Amygdala (tissue), 56 donors: Measurements from ENCODE around the gene ANKRD9.
A peak's percentile ranks its signal among the peaks of the same experiment; 100 is the strongest.

ENCODE experiments used
- DNase-seq, 56 donors: peaks; one replicate each; lab custom pipeline; 2025; lab: John Stamatoyannopoulos, UW

Gene ANKRD9

DNA sequence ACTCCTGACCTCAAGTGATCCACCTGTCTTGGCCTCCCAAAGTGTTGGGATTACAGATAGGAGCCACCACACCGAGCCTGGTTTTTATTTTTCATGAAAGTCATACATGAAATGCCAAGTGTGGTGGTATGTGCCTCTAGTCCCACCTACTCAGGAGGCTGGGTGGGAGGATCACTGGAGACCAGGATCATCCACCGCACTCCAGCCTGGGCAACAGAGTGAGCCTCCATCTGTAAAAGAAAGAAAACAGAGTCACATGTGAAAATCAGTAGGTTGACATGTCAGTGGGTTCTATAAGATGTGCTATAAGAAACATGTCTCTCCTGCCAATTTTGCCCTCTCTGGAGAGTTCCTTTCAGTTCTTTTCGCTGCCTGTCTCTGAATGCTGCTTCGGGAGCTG, 28.2 kb downstream of the ANKRD9 start:
- no peak for DNase-seq

- DNase-seq, result peak in 8 of 56 donors; percentile 33 to 63 (median 37)
Observed at GRCh38 chr14:102479777-102480176, 29.8 kb downstream of the ANKRD9 start.

DNA sequence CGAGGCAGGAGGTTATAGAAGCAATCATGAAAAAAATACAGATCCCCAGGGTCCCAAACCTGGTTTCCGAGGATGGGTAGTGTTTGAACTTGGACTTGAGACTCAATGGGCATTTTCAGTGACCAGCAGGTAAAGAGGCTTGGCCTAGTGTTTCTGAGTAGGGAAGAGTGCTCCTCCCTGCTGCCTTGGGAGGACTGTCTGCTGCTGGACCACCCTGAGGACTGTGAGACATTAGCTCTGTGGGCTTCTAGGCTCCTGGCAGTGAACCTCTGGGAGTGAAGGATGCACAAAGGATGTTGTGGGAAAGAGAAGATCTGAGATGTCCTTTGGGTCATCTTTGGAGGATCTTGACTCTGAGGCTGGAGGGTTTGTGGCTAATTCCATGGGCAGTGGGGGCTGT, 30.5 kb downstream of the ANKRD9 start:
- DNase-seq, result no peak

DNA sequence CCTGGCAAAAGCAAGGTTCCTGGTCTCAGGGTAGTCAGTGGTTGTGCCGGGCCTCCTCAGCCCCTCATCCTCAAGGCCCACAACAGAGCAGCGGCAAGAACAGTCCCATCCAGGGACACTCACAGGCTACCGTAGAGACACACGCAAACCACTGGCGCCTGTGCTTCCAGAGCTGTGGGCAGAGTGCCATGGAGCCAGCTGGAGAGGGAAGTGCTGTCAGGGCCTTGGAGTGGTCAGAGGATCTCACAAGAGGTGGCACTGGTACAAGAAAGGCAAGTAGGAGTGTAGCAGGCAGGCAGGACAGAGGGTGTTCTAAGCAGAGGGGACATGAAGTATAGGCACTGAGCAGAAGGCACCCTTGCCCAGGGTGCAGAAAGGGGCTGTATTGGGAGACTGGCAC, 34.6 kb downstream of the ANKRD9 start:
- DNase-seq, result peak in 27 of 56 donors; percentile 20 to 77 (median 50)

DNA sequence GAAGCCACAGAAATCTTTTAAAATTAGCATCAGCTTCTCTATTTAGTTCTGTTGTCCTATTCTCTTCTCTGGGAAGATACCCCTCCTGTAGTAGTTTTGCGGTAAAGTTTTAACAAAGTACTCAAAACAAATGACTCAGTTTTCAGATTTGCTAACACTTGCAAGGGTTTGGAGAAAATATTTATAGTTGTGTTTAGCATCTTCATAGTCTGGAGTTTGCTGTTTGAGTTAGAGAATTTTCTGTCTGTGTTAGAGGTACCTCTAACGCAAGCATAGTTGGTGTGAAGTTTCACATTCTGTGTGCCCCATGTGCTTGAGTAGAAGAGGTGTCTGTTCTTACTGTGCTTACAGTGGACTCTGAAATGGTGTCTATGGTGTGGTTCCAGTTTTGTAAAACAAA, 36.0 kb downstream of the ANKRD9 start:
- no peak for DNase-seq

DNA sequence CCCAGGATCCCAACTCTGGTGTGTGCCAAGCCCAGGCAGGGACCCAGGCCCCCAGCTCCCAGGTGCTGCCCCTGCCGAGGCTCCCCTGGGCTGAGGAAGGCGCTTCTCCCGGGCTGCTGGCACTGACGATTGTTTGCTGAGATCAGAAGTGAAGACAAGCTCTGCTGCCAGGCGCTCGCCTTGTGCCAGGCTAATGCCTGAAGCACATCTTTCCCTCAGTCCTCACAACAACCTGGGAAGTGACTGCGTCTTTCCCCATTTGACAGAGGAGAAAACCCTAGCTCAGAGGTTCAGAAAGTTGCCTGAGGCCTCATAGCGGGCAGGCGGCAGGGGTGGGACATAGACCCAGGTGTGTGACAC, 36.8 kb downstream of the ANKRD9 start:
- peak in 13 of 56 donors; percentile 18 to 70 (median 34) for DNase-seq

GRCh38 chr14:102471921-102472790, 37.4 kb downstream of the ANKRD9 start:
- DNase-seq, result no peak

- no peak for DNase-seq
Observed at GRCh38 chr14:102469261-102469660, 40.3 kb downstream of the ANKRD9 start.

DNA sequence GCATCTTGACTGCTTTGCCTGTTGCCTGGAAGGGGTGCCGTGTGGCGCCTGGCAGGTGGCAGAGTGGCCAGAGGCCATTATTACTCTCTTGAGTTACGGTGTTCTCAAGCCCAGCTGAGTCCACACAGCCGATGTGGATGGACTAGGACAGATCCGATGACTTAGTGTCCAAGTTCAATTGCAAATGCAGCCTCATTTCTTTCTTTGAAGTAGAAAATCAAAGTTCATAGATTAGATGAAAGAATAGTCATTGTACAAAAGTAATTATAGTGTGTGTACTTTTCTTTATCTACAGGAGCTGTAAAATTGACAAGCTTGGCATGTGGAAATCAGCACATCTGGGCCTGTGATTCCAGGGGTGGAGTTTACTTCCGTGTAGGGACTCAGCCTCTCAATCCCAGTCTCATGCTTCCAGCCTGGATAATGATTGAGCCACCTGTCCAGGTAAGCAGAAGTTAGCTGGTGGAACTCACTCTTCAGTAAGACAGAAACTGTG, 44.7 kb downstream of the ANKRD9 start:
- no peak for DNase-seq

GRCh38 chr14:102464006-102464405, 45.6 kb downstream of the ANKRD9 start:
- DNase-seq, result no peak

- no peak for DNase-seq
Observed at GRCh38 chr14:102462391-102462790, 47.2 kb downstream of the ANKRD9 start.

DNA sequence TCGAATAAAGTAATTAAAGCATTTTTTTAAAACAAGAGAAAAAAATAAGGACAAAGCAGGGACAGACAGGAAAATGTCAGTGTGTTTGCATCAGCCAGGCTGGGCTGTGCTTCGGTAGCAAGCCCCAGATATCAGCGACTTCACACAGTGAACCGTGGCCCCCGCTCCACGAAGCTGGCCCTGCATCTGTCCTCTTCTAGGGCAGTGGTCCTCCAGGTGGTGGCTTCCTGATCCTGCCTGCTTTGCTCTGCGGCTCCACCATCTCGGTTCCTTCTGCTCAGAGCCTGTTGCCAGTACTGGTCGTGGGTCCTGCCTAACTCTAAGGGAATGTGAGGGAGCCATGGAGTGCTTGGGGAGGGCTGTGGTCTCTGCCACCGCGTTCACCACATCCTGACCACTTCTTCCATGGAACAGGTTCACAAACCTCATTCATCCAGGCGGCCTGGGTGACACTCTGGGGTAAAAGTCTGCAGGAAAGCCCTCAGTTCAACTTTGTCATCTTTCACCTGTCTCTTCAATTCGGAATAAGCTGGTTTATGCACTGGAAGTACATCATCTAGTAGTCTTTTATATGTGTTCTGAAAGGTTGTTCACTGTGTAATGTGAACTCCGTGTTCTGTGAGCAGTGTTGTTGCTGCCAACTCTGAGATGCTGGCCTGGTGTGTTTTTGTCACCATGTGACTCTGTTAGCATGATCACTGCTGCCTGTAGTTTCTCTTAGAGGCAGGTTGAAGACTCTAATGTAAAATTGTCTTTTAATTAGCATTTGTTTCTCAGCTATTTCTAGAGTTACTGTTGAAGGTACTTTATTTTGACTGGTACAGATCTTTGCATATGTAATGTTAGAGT, 47.9 kb downstream of the ANKRD9 start:
- DNase-seq, result peak in 1 of 56 donors; percentile 26

- DNase-seq, result no peak
Observed at GRCh38 chr14:102457509-102457908, 52.1 kb downstream of the ANKRD9 start.

- no peak for DNase-seq
Observed at GRCh38 chr14:102454711-102455110, 54.9 kb downstream of the ANKRD9 start.

DNA sequence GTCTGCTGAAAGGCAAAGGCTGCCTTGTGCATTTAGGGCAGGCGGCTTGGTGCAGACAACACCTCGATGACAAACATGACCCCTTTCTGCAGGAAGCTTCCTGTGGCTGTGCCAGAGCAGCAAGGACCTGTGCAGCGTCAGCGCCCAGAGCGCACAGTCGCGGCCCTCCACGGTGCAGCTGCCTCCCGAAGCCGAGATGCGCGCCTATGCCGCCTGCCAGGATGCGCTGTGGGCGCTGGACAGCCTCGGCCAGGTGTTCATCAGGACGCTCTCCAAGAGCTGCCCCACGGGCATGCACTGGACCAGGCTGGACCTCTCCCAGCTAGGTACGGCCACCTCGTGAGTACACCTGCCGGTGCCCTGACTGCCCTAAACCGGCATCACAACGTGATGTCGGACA, 57.3 kb downstream of the ANKRD9 start:
- no peak for DNase-seq
